ENCODE results near the gene FAM174A.

- no peak for TF ChIP-seq CTCF (IDR thresholded peaks at IDR 0.05)
- no peak for TF ChIP-seq POLR2A (IDR thresholded peaks at IDR 0.05)
Observed at GRCh38 chr5:100598446-100598845, 63.3 kb downstream of the FAM174A start.
